ENCODE data around the gene RADIL.
"Not testable (repeated sequence)": the region's sequence is repeated elsewhere in the genome, so short reads cannot be mapped to it uniquely, and the experiment has no call there.

The RADIL gene

GRCh38 chr7:4808026-4808425 lies 75.5 kb downstream of the RADIL start:
- no peak for DNase-seq

- DNase-seq, result no peak
Measured at GRCh38 chr7:4807598-4808016, 75.9 kb downstream of the RADIL start.

- DNase-seq, result no peak
Measured at GRCh38 chr7:4806983-4807597, 76.4 kb downstream of the RADIL start.

- no peak for DNase-seq
Measured at GRCh38 chr7:4805984-4806300, 77.6 kb downstream of the RADIL start.

GRCh38 chr7:4805110-4805983 lies 78.2 kb downstream of the RADIL start:
- peak in 1 of 2 experiments; percentile 44 for DNase-seq

- DNase-seq, result no peak
Measured at GRCh38 chr7:4803397-4804241, 79.9 kb downstream of the RADIL start.

GRCh38 chr7:4802577-4802976 lies 80.9 kb downstream of the RADIL start:
- DNase-seq, result not testable (repeated sequence)

GRCh38 chr7:4801839-4802231 lies 81.7 kb downstream of the RADIL start:
- no peak for DNase-seq

- no peak for DNase-seq
Measured at GRCh38 chr7:4800926-4801838, 82.3 kb downstream of the RADIL start.

GRCh38 chr7:4800487-4800886 lies 83.0 kb downstream of the RADIL start:
- no peak for DNase-seq

GRCh38 chr7:4799508-4800268 lies 83.8 kb downstream of the RADIL start:
- no peak for DNase-seq

- DNase-seq, result no peak
Measured at GRCh38 chr7:4798706-4799235, 84.7 kb downstream of the RADIL start.

- DNase-seq, result peak; percentile 45 to 46
Measured at GRCh38 chr7:4797858-4798705, 85.4 kb downstream of the RADIL start.

GRCh38 chr7:4796453-4796852 lies 87.1 kb downstream of the RADIL start:
- DNase-seq, result no peak

GRCh38 chr7:4794591-4795350 lies 88.7 kb downstream of the RADIL start:
- no peak for DNase-seq

- not testable (repeated sequence) for DNase-seq
Measured at GRCh38 chr7:4794171-4794570, 89.3 kb downstream of the RADIL start.

GRCh38 chr7:4793385-4793993 lies 90.0 kb downstream of the RADIL start:
- DNase-seq, result not testable (repeated sequence)

- DNase-seq, result no peak
Measured at GRCh38 chr7:4792537-4793126, 90.9 kb downstream of the RADIL start.

All from SHP77 (cell line).